GM12878 (cell line): ENCODE measurements around the gene PEMT. TPM values are rescaled to one million over a fixed set of nuclear protein-coding genes. Genes with fewer than 3 reads are reported as not detected.

Experiments used
- BCL3 ChIP-seq: IDR thresholded peaks from 2 replicates; pipeline ENCODE4 v1.6.1; 2011; ENCODE audit warnings: borderline replicate concordance, low read depth, mild to moderate bottlenecking, moderate library complexity, low read length; ENCODE audit not compliant: insufficient read depth, poor library complexity, severe bottlenecking
- CREM ChIP-seq: IDR thresholded peaks from 2 replicates; pipeline ENCODE4 v1.6.1; 2014; ENCODE audit warnings: antibody characterized with exemption, low read depth
- DPF2 ChIP-seq: fragments of 450-650 bp; IDR thresholded peaks from 2 replicates; pipeline ENCODE4 v1.6.1; 2017; ENCODE audit warnings: mild to moderate bottlenecking
- EED ChIP-seq: sonication (generic); IDR thresholded peaks from 2 replicates; pipeline ENCODE4 v1.6.1; 2016; ENCODE audit warnings: antibody characterized with exemption, low read depth
- EGR1 ChIP-seq, 2 experiments: IDR thresholded peaks; 1 replicate in 1 of 2; 2 replicates in 1 of 2; pipeline ENCODE4 v1.6.1; 2011 to 2012; ENCODE audit warnings: low read depth in 2 of 2, low read length in 2 of 2, borderline replicate concordance in 1 of 2, mild to moderate bottlenecking in 1 of 2, moderate library complexity in 1 of 2
- FOS ChIP-seq: IDR thresholded peaks from 3 replicates; pipeline ENCODE4 v1.6.1; 2011; ENCODE audit warnings: borderline replicate concordance; ENCODE audit not compliant: insufficient read length; ENCODE audit errors: extremely low read depth
- FOXK2 ChIP-seq: fragments of 450-650 bp; IDR thresholded peaks from 2 replicates; pipeline ENCODE4 v1.6.1; 2017; ENCODE audit warnings: mild to moderate bottlenecking, moderate library complexity
- HDAC2 ChIP-seq: fragments of 200-600 bp; sonication (generic); IDR thresholded peaks from 2 replicates; pipeline ENCODE4 v1.6.1; 2017
- MTA2 ChIP-seq: fragments of 450-650 bp; IDR thresholded peaks from 2 replicates; pipeline ENCODE4 v1.6.1; 2016; ENCODE audit warnings: low read depth, mild to moderate bottlenecking, moderate library complexity
- MTA3 ChIP-seq: IDR thresholded peaks from 2 replicates; pipeline ENCODE4 v1.6.1; 2012; ENCODE audit warnings: low read length, inconsistent platforms, borderline replicate concordance
- MYB ChIP-seq: fragments of 150-350 bp; IDR thresholded peaks from 2 replicates; pipeline ENCODE4 v1.6.1; 2014; ENCODE audit warnings: mild to moderate bottlenecking, low read depth, low read length, borderline replicate concordance
- MYC ChIP-seq: IDR thresholded peaks from 2 replicates; pipeline ENCODE4 v1.6.1; 2011; ENCODE audit warnings: mild to moderate bottlenecking, low read length, moderate library complexity, inconsistent platforms; ENCODE audit not compliant: insufficient read depth, insufficient replicate concordance, insufficient read length, severe bottlenecking
- NFIC ChIP-seq: IDR thresholded peaks from 2 replicates; pipeline ENCODE4 v1.6.1; 2012; ENCODE audit warnings: low read depth, mild to moderate bottlenecking, inconsistent platforms, low read length, moderate library complexity
- NKRF ChIP-seq: fragments of 450-650 bp; conservative IDR thresholded peaks from 2 replicates; pipeline ENCODE4 v1.6.1; 2017; ENCODE audit warnings: mild to moderate bottlenecking, moderate library complexity
- PBX3 ChIP-seq: IDR thresholded peaks from 2 replicates; pipeline ENCODE4 v1.6.1; 2011; ENCODE audit warnings: mild to moderate bottlenecking, low read depth, low read length, moderate library complexity; ENCODE audit not compliant: insufficient replicate concordance
- POLR2AphosphoS5 ChIP-seq: IDR thresholded peaks from 2 replicates; pipeline ENCODE4 v1.6.1; 2011; ENCODE audit warnings: mild to moderate bottlenecking, low read length, inconsistent platforms
- PRDM15 ChIP-seq: fragments of 450-650 bp; formaldehyde crosslinking; IDR thresholded peaks from 2 replicates; pipeline ENCODE4 v1.4.0; 2020; ENCODE audit warnings: mild to moderate bottlenecking, moderate library complexity
- SMAD5 ChIP-seq: IDR thresholded peaks from 2 replicates; pipeline ENCODE4 v1.6.1; 2016; ENCODE audit warnings: antibody characterized with exemption, low read depth
- SREBF1 ChIP-seq: IDR thresholded peaks from 2 replicates; pipeline ENCODE4 v1.6.1; 2012; ENCODE audit warnings: mild to moderate bottlenecking, low read length
- SUZ12 ChIP-seq: fragments of 200-600 bp; sonication (generic); IDR thresholded peaks from one replicate; pipeline ENCODE4 v1.6.1; 2018; ENCODE audit warnings: antibody characterized with exemption, mild to moderate bottlenecking; ENCODE audit not compliant: unreplicated experiment
- TARDBP ChIP-seq: IDR thresholded peaks from 2 replicates; pipeline ENCODE4 v1.6.1; 2016; ENCODE audit warnings: borderline replicate concordance
- TCF12 ChIP-seq: IDR thresholded peaks from 2 replicates; pipeline ENCODE4 v1.6.1; 2011; ENCODE audit warnings: low read depth, mild to moderate bottlenecking, low read length
- ZNF207 ChIP-seq: fragments of 450-650 bp; IDR thresholded peaks from 2 replicates; pipeline ENCODE4 v1.6.1; 2014; ENCODE audit warnings: antibody characterized with exemption, mild to moderate bottlenecking, borderline replicate concordance
- polyA plus RNA-seq, 11 experiments: library from polyadenylated mRNA; depleted of rRNA in 4 of 11; unstranded in 6 of 11; stranded (reverse) in 5 of 11; fragments of >200 nt; fragmentation: Nextera tagmentation in 4 of 11; fragmentation: Illumina TruSeq in 1 of 11; extraction: Ambion mirVana in 4 of 11; extraction: Trizol in 1 of 11; gene quantifications; 1 replicate in 1 of 11; 2 replicates in 10 of 11; pipeline versions ENCODE4 v1.2.1 to v1.2.3, GENCODE V29; 2011 to 2016; ENCODE audit warnings: inconsistent platforms in 2 of 11, missing spikeins in 2 of 11, low read depth in 1 of 11
- total RNA-seq, 4 experiments: library from RNA; depleted of rRNA in 3 of 4; stranded (reverse); fragments of >200 nt in 3 of 4; fragmentation: Illumina TruSeq in 1 of 4; extraction: Trizol in 1 of 4; gene quantifications; 2 replicates each; pipeline versions ENCODE4 v1.2.1 to v1.2.3, GENCODE V29; 2013 to 2021

PEMT gene
- total and polyA plus RNA-seq, 10 of the 15 experiments (the other 5 are each of a cell fraction or from before 2014, with no cell fraction given), result 2.8 to 44.7 (median 25.4) TPM

GRCh38 chr17:17476865-17477467, 114.5 kb downstream of the PEMT start, which contains the start of gene MED9 (continued):
- no peak for TF ChIP-seq PRDM15 (CRISPR knock-in tag)
- TF ChIP-seq SMAD5, result 0 out of 2 replicates have a peak, but pooled peaks have one; percentile 57
- no peak for TF ChIP-seq HDAC2
- TF ChIP-seq MTA3, result no peak
- peak in 1 of 2 experiments; percentile 99; a peak in 2 of 3 replicates for TF ChIP-seq EGR1 (IDR thresholded peaks at IDR 0.05; ENCODE audit: borderline replicate concordance in 1 of 2, low read depth in 2 of 2, low read length in 2 of 2)
- peak; percentile 75; the same call in 1 of the 2 replicates for TF ChIP-seq ZNF207
- TF ChIP-seq FOXK2, result no peak
- peak; percentile 100 for TF ChIP-seq CREM
- TF ChIP-seq POLR2AphosphoS5, result peak; percentile 62; the same call in 1 of the 2 replicates
- TF ChIP-seq NFIC, result no peak
- peak; percentile 89 for TF ChIP-seq NKRF
- no peak for TF ChIP-seq FOS
- TF ChIP-seq DPF2, result no peak; the same call in 1 of the 2 replicates
- TF ChIP-seq MTA2, result no peak
- peak; percentile 57; the same call in 1 of the 2 replicates for TF ChIP-seq TCF12
- TF ChIP-seq PBX3, result no peak
- peak; percentile 83 for TF ChIP-seq TARDBP
- TF ChIP-seq SUZ12, result no peak
- no peak for TF ChIP-seq BCL3
- TF ChIP-seq EED, result no peak
- TF ChIP-seq MYC, result no peak
- peak; percentile 20; the same call in 1 of the 2 replicates for TF ChIP-seq SREBF1
- no peak for TF ChIP-seq MYB
